ENCODE results near the gene GALNT2. TPM values are rescaled to one million over a fixed set of nuclear protein-coding genes. Genes with fewer than 3 reads are reported as not detected.

The GALNT2 gene
- total and polyA plus RNA-seq, 12 donors, result 9.7 to 35.1 (median 25.8) TPM

DNA sequence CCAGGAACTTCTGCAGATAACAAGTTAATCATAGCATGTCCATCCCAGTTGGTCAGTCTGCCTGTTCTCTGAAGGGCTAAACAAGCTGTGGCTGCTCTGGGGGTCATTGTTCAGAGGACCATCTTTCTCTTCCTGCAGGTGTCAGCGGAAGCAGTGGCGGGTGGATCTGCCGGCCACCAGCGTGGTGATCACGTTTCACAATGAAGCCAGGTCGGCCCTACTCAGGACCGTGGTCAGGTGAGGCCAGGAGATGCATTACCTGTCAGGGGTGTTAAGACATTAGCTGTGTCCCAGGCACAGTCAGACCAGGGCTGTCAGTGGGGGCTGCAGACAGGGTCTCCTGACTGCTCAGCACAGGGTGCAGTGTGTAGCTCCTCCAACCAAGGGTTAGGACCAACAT, 168.8 kb downstream of the GALNT2 start:
- ATAC-seq (no peak), DNase-seq (no peak)
- peaks cover 0 to 33% (median 0%) of the 10 kb centered on the region in 9 donors for H3K36me3 ChIP-seq
- peaks cover 0 to 3% (median 0%) of the 10 kb centered on the region in 11 donors for H3K9me3 ChIP-seq
- no peak overlapping the region for H3K4me3 ChIP-seq
- intact Hi-C loops (cut with DNase I), result no loop called here
- TF ChIP-seq, protein P1, sequence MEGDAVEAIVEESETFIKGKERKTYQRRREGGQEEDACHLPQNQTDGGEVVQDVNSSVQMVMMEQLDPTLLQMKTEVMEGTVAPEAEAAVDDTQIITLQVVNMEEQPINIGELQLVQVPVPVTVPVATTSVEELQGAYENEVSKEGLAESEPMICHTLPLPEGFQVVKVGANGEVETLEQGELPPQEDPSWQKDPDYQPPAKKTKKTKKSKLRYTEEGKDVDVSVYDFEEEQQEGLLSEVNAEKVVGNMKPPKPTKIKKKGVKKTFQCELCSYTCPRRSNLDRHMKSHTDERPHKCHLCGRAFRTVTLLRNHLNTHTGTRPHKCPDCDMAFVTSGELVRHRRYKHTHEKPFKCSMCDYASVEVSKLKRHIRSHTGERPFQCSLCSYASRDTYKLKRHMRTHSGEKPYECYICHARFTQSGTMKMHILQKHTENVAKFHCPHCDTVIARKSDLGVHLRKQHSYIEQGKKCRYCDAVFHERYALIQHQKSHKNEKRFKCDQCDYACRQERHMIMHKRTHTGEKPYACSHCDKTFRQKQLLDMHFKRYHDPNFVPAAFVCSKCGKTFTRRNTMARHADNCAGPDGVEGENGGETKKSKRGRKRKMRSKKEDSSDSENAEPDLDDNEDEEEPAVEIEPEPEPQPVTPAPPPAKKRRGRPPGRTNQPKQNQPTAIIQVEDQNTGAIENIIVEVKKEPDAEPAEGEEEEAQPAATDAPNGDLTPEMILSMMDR (IDR thresholded peaks at IDR 0.05), result no peak
- no peak overlapping the region for H3K27ac ChIP-seq
- WGBS, 2 donors, result 93 to 95% methylated on average over 7 of the region's 7 CpGs
- H3K27me3 ChIP-seq, result no peaks in the 10 kb centered on the region
- peaks cover 5 to 26% (median 7%) of the 10 kb centered on the region in 9 donors for H3K4me1 ChIP-seq

DNA sequence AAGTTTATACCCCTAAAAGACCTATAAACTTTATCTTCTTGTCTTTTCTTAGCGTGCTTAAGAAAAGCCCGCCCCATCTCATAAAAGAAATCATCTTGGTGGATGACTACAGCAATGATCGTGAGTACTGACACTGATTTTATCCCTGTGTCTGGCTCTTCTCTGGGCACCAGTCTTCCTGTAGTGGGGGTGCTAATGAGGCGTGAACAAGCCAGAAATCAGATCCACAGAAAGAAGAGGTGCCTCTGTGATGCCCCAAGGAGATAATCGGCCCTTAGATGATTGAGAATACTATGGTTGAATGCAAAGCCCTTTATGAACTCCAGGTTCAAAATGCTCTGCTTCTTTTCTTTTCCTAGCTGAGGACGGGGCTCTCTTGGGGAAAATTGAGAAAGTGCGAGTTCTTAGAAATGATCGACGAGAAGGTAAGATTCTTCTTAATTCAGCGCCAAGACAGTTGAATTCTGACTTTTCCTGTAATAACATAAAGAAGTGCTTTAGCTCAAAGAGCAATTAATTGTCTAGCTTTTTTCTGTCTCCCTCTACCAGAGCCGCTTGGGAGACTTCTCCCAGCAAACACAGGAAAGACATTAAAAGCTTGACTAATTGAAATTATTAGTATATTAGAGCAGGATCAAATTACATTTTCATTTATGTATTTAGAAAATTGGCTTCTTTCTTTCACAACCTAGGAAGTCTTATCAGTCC, 169.4 kb downstream of the GALNT2 start:
- 92 to 93% methylated on average over 11 of the region's 11 CpGs for WGBS, 2 donors
- no peak for ATAC-seq

DNA sequence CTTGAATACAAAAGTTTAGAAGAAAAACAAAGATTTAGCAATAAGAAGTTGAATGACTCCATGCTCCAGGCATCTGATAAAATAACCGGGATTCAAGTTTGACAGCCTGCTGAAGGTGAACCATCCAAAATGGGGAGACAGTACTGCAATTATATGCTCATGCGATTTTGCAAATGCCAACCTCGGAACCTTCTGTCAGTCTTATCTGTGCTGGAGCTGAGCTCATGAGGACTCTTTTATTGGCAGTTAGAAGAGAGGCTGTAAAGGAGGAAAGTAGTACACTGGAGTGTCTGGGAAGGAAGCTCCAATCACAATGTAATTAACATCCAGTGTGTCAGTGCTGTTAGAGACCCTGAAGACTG, 170.0 kb downstream of the GALNT2 start:
- WGBS, 2 donors, result 41 to 50% methylated on average over 3 of the region's 3 CpGs
- Histone ChIP-seq H3K27me3 (no peaks in the 10 kb centered on the region), H3K4me1 (peaks cover 0 to 16% (median 0%) of the 10 kb centered on the region in 9 donors), H3K27ac (no peak overlapping the region), H3K9me3 (peaks cover 0 to 9% (median 0%) of the 10 kb centered on the region in 11 donors), H3K4me3 (no peak overlapping the region), H3K36me3 (peaks cover 0 to 43% (median 0%) of the 10 kb centered on the region in 9 donors)
- TF ChIP-seq, protein P1 (IDR thresholded peaks at IDR 0.05), result no peak
- ATAC-seq, result peak in 2 of 8 donors; percentile 30 to 49
- intact Hi-C loops (cut with DNase I), result no loop called here
- no peak for DNase-seq

More for the DNA sequence above, 169.4 kb downstream of the GALNT2 start:
- no peak for DNase-seq
- peaks cover 0 to 38% (median 0%) of the 10 kb centered on the region in 9 donors for H3K36me3 ChIP-seq
- intact Hi-C loops (cut with DNase I), result no loop called here
- TF ChIP-seq, protein P1 (IDR thresholded peaks at IDR 0.05), result no peak
- H3K9me3 ChIP-seq, result peaks cover 0 to 9% (median 0%) of the 10 kb centered on the region in 11 donors
- no peak overlapping the region for H3K27ac ChIP-seq
- H3K27me3 ChIP-seq, result no peaks in the 10 kb centered on the region
- H3K4me1 ChIP-seq, result peaks cover 0 to 21% (median 3%) of the 10 kb centered on the region in 9 donors
- H3K4me3 ChIP-seq, result no peak overlapping the region

DNA sequence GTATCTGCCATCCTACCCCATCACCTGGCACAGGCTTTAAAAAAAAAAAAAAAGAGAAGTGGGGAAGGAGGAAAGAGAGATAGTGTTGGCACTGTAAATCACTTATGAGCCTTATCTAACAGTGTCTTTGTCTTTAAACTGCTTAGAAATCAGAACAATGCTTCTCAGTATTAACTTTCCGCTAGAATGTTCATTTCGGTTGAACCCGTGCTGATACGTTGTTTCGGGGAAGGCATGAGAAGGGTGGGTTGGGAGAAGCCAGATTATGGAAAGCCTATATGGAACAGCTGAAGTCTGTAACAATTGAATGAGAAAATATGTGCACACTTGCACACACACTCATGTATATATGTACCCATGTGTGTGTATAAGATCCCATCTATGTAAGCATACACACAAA, 170.8 kb downstream of the GALNT2 start:
- H3K27ac ChIP-seq, result no peak overlapping the region
- H3K4me1 ChIP-seq, result peaks cover 0 to 8% (median 0%) of the 10 kb centered on the region in 9 donors
- DNase-seq (no peak), ATAC-seq (no peak)
- no peak overlapping the region for H3K4me3 ChIP-seq
- intact Hi-C loops (cut with DNase I), result no loop called here
- H3K27me3 ChIP-seq, result no peaks in the 10 kb centered on the region
- 95 to 96% methylated on average over 5 of the region's 5 CpGs for WGBS, 2 donors
- TF ChIP-seq, protein P1 (IDR thresholded peaks at IDR 0.05), result no peak
- H3K9me3 ChIP-seq, result peaks cover 0 to 9% (median 0%) of the 10 kb centered on the region in 11 donors
- H3K36me3 ChIP-seq, result peaks cover 0 to 51% (median 0%) of the 10 kb centered on the region in 9 donors

All from heart right ventricle (tissue), 16 donors.